DOHH2 (cell line): Measurements from ENCODE around the gene FETUB.

Experiments used
- H3F3A ChIP-seq: fragments of 200-600 bp; sonication (generic), shearing (Covaris generic); 2 replicates; pipeline ENCODE4 v1.6.0; 2016; ENCODE audit warnings: antibody characterized with exemption, mild to moderate bottlenecking; ENCODE audit not compliant: control insufficient read depth, insufficient read depth
- H3K27ac ChIP-seq: fragments of 200-600 bp; sonication (generic); 2 replicates; pipeline ENCODE4 v1.5.1; 2014; ENCODE audit warnings: low read depth, mild to moderate bottlenecking, low read length, moderate library complexity
- H3K27me3 ChIP-seq: fragments of 200-600 bp; sonication (generic); 2 replicates; pipeline ENCODE4 v1.6.1; 2014; ENCODE audit warnings: mild to moderate bottlenecking, low read length, mixed read lengths; ENCODE audit not compliant: control insufficient read depth
- H3K36me3 ChIP-seq: fragments of 200-600 bp; sonication (generic); 2 replicates; pipeline ENCODE4 v1.6.1; 2014; ENCODE audit warnings: mild to moderate bottlenecking, low read length, moderate library complexity, mixed read lengths; ENCODE audit not compliant: control insufficient read depth
- H3K4me1 ChIP-seq: fragments of 200-600 bp; sonication (generic); 2 replicates; pipeline ENCODE4 v1.6.1; 2014; ENCODE audit warnings: mild to moderate bottlenecking, low read length, mixed read lengths; ENCODE audit not compliant: control insufficient read depth
- H3K4me2 ChIP-seq: fragments of 200-600 bp; sonication (generic); 2 replicates; pipeline ENCODE4 v1.6.0; 2014; ENCODE audit warnings: mild to moderate bottlenecking, low read length, moderate library complexity
- H3K4me3 ChIP-seq: fragments of 200-600 bp; sonication (generic); 2 replicates; pipeline ENCODE4 v1.5.1; 2014; ENCODE audit warnings: mild to moderate bottlenecking, low read length, mixed read lengths
- H3K79me2 ChIP-seq: fragments of 200-600 bp; sonication (generic); 2 replicates; pipeline ENCODE4 v1.6.1; 2014; ENCODE audit warnings: mild to moderate bottlenecking, low read length, mixed read lengths; ENCODE audit not compliant: control insufficient read depth
- H3K9me2 ChIP-seq: fragments of 200-600 bp; sonication (generic); replicated peaks from 2 replicates; pipeline ENCODE4 v1.6.1; 2014; ENCODE audit warnings: mild to moderate bottlenecking, low read length, mixed read lengths; ENCODE audit not compliant: control insufficient read depth
- H3K9me3 ChIP-seq: fragments of 200-600 bp; sonication (generic); 2 replicates; pipeline ENCODE4 v1.6.1; 2014; ENCODE audit warnings: antibody characterized with exemption, low read length, mixed read lengths; ENCODE audit not compliant: control insufficient read depth, insufficient read depth
- H4K20me1 ChIP-seq: fragments of 200-600 bp; sonication (generic); 2 replicates; pipeline ENCODE4 v1.6.0; 2014; ENCODE audit warnings: low read depth, mild to moderate bottlenecking, antibody characterized with exemption, low read length, moderate library complexity; ENCODE audit not compliant: control insufficient read depth, insufficient read depth
- EZH2phosphoT487 ChIP-seq: fragments of 200-600 bp; sonication (generic); IDR thresholded peaks from 2 replicates; pipeline ENCODE4 v1.6.1; 2017; ENCODE audit warnings: borderline replicate concordance, mild to moderate bottlenecking, antibody characterized with exemption, low read length, moderate library complexity, mixed read lengths
- TF ChIP-seq, protein P1 (sequence below): fragments of 200-600 bp; sonication (generic); IDR thresholded peaks from one replicate; pipeline ENCODE4 v1.5.1; 2014; ENCODE audit warnings: antibody characterized with exemption, mild to moderate bottlenecking, low read depth, low read length; ENCODE audit not compliant: poor library complexity, severe bottlenecking

The FETUB gene

DNA sequence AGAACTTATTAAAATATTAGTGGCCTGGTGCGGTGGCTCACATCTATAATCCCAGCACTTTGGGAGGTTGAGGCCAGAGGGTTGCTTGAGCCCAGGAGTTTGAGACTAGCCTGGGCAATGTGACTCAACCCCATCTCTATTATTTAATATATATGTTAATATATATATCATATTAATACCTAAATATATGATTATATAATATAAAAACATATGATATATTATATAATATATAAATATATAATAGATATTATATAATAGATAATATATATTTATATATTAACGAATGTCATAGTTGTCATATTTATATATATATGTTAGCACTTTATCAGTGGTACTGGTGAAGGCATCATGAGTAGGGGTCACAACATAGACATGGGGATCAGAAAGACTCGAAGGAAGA, 30.9 kb downstream of the FETUB start:
- no peak for TF ChIP-seq EZH2phosphoT487
- TF ChIP-seq, protein P1, sequence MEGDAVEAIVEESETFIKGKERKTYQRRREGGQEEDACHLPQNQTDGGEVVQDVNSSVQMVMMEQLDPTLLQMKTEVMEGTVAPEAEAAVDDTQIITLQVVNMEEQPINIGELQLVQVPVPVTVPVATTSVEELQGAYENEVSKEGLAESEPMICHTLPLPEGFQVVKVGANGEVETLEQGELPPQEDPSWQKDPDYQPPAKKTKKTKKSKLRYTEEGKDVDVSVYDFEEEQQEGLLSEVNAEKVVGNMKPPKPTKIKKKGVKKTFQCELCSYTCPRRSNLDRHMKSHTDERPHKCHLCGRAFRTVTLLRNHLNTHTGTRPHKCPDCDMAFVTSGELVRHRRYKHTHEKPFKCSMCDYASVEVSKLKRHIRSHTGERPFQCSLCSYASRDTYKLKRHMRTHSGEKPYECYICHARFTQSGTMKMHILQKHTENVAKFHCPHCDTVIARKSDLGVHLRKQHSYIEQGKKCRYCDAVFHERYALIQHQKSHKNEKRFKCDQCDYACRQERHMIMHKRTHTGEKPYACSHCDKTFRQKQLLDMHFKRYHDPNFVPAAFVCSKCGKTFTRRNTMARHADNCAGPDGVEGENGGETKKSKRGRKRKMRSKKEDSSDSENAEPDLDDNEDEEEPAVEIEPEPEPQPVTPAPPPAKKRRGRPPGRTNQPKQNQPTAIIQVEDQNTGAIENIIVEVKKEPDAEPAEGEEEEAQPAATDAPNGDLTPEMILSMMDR = no peak
- no peaks in the 10 kb centered on the region for H3K9me3 ChIP-seq
- H3K79me2 ChIP-seq = no peaks in the 10 kb centered on the region
- no peaks in the 10 kb centered on the region for H3K9me2 ChIP-seq
- no peaks in the 10 kb centered on the region for H3K36me3 ChIP-seq
- H3K4me2 ChIP-seq = no peak overlapping the region
- H3K4me3 ChIP-seq = no peak overlapping the region
- no peaks in the 10 kb centered on the region for H3F3A ChIP-seq
- H3K27ac ChIP-seq = no peak overlapping the region
- H4K20me1 ChIP-seq = no peaks in the 10 kb centered on the region
- H3K4me1 ChIP-seq = peaks cover 4% of the 10 kb centered on the region; the same call in 1 of the 2 replicates
- H3K27me3 ChIP-seq = peaks cover 19% of the 10 kb centered on the region

DNA sequence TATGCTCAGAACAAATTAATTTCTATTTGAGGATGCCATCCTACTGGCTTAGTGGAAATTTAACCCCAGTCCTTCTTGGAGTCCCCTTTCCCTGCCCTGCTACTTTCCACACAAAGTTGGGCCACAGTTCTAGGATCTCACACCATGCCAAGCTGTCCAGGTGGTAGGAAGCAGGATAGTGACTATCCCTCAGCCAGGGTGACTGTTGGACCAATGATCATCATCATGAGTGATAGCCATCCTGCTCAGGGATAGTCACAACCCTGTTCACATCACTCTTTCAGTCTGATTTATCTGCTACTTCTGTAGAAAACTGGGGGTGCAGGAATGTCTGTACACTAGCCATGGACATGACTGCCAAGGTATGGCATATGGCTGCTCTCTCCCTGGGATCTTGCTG, 38.4 kb downstream of the FETUB start:
- Histone ChIP-seq H3K79me2 (no peaks in the 10 kb centered on the region), H3K27ac (no peak overlapping the region), H3K9me2 (no peaks in the 10 kb centered on the region), H3K36me3 (no peaks in the 10 kb centered on the region), H3K4me1 (no peaks in the 10 kb centered on the region), H3K27me3 (peaks cover 29% of the 10 kb centered on the region), H4K20me1 (no peaks in the 10 kb centered on the region), H3K9me3 (no peaks in the 10 kb centered on the region), H3K4me2 (no peak overlapping the region), H3F3A (no peaks in the 10 kb centered on the region), H3K4me3 (no peak overlapping the region)
- TF ChIP-seq, protein P1 = no peak
- no peak for TF ChIP-seq EZH2phosphoT487

DNA sequence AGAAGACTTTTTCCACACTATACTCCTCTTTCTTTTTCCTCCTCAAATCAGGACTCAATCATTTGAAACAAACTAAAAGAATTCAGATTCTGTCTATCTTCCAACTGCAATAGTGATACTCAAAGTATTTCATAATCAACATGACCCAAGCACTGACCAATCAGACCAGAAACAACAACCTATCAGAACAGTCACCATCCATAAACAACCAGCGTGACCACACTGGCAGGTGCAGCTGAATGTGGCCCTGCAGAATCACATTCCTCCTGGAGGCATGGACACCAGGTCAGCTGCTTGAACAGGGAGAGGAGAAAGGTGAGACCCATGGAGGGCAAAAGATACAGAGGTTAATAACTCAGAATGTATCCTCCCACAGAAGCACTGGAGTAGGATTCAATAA, 39.0 kb downstream of the FETUB start:
- no peaks in the 10 kb centered on the region for H3K9me3 ChIP-seq

More for the DNA sequence above, 39.0 kb downstream of the FETUB start:
- TF ChIP-seq EZH2phosphoT487 = no peak
- TF ChIP-seq, protein P1 = no peak
- H3K36me3 ChIP-seq = no peaks in the 10 kb centered on the region
- H4K20me1 ChIP-seq = no peaks in the 10 kb centered on the region
- H3K9me2 ChIP-seq = no peaks in the 10 kb centered on the region
- no peaks in the 10 kb centered on the region for H3K4me1 ChIP-seq
- H3K79me2 ChIP-seq = no peaks in the 10 kb centered on the region
- H3K4me2 ChIP-seq = no peak overlapping the region
- no peaks in the 10 kb centered on the region for H3F3A ChIP-seq
- H3K27ac ChIP-seq = no peak overlapping the region
- peaks cover 24% of the 10 kb centered on the region for H3K27me3 ChIP-seq
- no peak overlapping the region for H3K4me3 ChIP-seq
